ENCODE measurements around the gene PFKP.
"Not testable (repeated sequence)": the region's sequence is repeated elsewhere in the genome, so short reads cannot be mapped to it uniquely, and the experiment has no call there.

Gene PFKP

DNA sequence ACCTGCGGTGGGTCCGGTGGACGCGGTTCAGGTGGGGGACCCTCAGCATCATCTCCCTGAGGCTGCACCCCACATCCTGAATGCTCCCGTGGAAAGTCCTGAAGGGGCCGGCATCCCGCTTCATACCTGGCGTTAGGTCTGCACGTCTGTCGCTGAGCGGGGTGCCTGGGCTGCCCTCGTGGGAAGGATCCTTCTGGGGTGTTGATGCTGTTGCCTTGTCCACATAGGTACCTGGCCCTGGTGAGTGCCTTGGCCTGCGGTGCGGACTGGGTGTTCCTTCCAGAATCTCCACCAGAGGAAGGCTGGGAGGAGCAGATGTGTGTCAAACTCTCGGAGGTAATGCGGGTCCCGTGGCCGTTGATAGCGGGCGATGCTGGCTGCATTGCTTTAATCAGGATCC is 37.8 kb downstream of the PFKP start:
- TF ChIP-seq, protein P1, sequence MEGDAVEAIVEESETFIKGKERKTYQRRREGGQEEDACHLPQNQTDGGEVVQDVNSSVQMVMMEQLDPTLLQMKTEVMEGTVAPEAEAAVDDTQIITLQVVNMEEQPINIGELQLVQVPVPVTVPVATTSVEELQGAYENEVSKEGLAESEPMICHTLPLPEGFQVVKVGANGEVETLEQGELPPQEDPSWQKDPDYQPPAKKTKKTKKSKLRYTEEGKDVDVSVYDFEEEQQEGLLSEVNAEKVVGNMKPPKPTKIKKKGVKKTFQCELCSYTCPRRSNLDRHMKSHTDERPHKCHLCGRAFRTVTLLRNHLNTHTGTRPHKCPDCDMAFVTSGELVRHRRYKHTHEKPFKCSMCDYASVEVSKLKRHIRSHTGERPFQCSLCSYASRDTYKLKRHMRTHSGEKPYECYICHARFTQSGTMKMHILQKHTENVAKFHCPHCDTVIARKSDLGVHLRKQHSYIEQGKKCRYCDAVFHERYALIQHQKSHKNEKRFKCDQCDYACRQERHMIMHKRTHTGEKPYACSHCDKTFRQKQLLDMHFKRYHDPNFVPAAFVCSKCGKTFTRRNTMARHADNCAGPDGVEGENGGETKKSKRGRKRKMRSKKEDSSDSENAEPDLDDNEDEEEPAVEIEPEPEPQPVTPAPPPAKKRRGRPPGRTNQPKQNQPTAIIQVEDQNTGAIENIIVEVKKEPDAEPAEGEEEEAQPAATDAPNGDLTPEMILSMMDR (IDR thresholded peaks at IDR 0.05) = no peak
- Histone ChIP-seq H3K27me3 (ENCODE audit: control insufficient read depth, insufficient read depth, low read length) (no peaks in the 10 kb centered on the region), H3K4me3 (ENCODE audit: low read depth, low read length) (no peak overlapping the region), H3K9me3 (ENCODE audit: control insufficient read depth, low read length) (no peaks in the 10 kb centered on the region), H2AFZ (no peak overlapping the region), H3K9ac (no peak overlapping the region), H3K4me2 (ENCODE audit: low read length) (no peak overlapping the region), H3K4me1 (no peaks in the 10 kb centered on the region), H3K36me3 (ENCODE audit: control insufficient read depth, insufficient read depth, low read length) (no peaks in the 10 kb centered on the region), H3K79me2 (no peaks in the 10 kb centered on the region), H3K27ac (no peak overlapping the region)

DNA sequence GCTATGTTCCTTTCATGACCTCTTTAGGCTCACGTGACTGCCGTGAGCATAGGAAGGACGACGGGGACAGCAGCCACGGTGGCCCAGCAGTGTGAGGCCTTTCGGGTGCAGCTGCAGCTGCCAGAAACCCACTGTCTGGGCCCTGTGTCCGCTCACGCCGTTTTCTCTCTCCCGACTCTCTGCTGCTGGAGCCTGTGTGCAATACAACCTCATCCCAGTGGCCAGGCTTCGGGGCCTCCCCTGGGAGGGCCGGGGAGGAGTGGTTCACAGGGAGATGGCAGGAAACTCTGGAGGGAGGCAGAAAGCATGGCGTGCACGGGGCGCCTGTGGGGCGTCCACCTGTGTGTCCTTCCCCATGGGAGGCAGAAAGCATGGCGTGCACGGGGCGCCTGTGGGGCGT is 38.6 kb downstream of the PFKP start:
- TF ChIP-seq, protein P1 (IDR thresholded peaks at IDR 0.05) = no peak
- no peaks in the 10 kb centered on the region for H3K27me3 ChIP-seq (ENCODE audit: control insufficient read depth, insufficient read depth, low read length)

GRCh38 chr10:3106328-3106727 is 39.0 kb downstream of the PFKP start:
- not testable (repeated sequence) for H2AFZ ChIP-seq; H3K36me3 ChIP-seq (ENCODE audit: control insufficient read depth, insufficient read depth, low read length); H3K9ac ChIP-seq; H3K4me1 ChIP-seq; H3K4me3 ChIP-seq (ENCODE audit: low read depth, low read length); H3K27ac ChIP-seq; H3K4me2 ChIP-seq (ENCODE audit: low read length); H3K27me3 ChIP-seq (ENCODE audit: control insufficient read depth, insufficient read depth, low read length); H3K9me3 ChIP-seq (ENCODE audit: control insufficient read depth, low read length); H3K79me2 ChIP-seq

More for the DNA sequence above, 38.6 kb downstream of the PFKP start:
- Histone ChIP-seq H3K9me3 (ENCODE audit: control insufficient read depth, low read length) (no peaks in the 10 kb centered on the region), H3K36me3 (ENCODE audit: control insufficient read depth, insufficient read depth, low read length) (no peaks in the 10 kb centered on the region), H3K4me3 (ENCODE audit: low read depth, low read length) (no peak overlapping the region), H3K79me2 (no peaks in the 10 kb centered on the region), H3K4me1 (no peaks in the 10 kb centered on the region), H3K9ac (no peak overlapping the region), H3K27ac (no peak overlapping the region), H2AFZ (no peak overlapping the region), H3K4me2 (ENCODE audit: low read length) (no peak overlapping the region)

- Histone ChIP-seq H3K9me3 (ENCODE audit: control insufficient read depth, low read length) (no peaks in the 10 kb centered on the region), H2AFZ (no peak overlapping the region), H3K4me1 (no peaks in the 10 kb centered on the region), H3K27me3 (ENCODE audit: control insufficient read depth, insufficient read depth, low read length) (no peaks in the 10 kb centered on the region), H3K27ac (no peak overlapping the region), H3K79me2 (no peaks in the 10 kb centered on the region), H3K4me2 (ENCODE audit: low read length) (no peak overlapping the region), H3K4me3 (ENCODE audit: low read depth, low read length) (no peak overlapping the region), H3K36me3 (ENCODE audit: control insufficient read depth, insufficient read depth, low read length) (no peaks in the 10 kb centered on the region), H3K9ac (no peak overlapping the region)
- TF ChIP-seq, protein P1 (IDR thresholded peaks at IDR 0.05) = no peak
Measured at GRCh38 chr10:3106928-3107425, 39.6 kb downstream of the PFKP start.

- no peaks in the 10 kb centered on the region for H3K4me1 ChIP-seq
- H3K9me3 ChIP-seq (ENCODE audit: control insufficient read depth, low read length) = no peaks in the 10 kb centered on the region
- TF ChIP-seq, protein P1 (IDR thresholded peaks at IDR 0.05) = no peak
- H3K9ac ChIP-seq = no peak overlapping the region
- H3K79me2 ChIP-seq = no peaks in the 10 kb centered on the region
- H3K4me3 ChIP-seq (ENCODE audit: low read depth, low read length) = no peak overlapping the region
- no peak overlapping the region for H3K27ac ChIP-seq
- no peaks in the 10 kb centered on the region for H3K27me3 ChIP-seq (ENCODE audit: control insufficient read depth, insufficient read depth, low read length)
- no peaks in the 10 kb centered on the region for H3K36me3 ChIP-seq (ENCODE audit: control insufficient read depth, insufficient read depth, low read length)
- H2AFZ ChIP-seq = no peak overlapping the region
- H3K4me2 ChIP-seq (ENCODE audit: low read length) = no peak overlapping the region
Measured at GRCh38 chr10:3107426-3107961, 40.1 kb downstream of the PFKP start.
